ENCODE measurements around the gene AFG1L.

The AFG1L gene

DNA sequence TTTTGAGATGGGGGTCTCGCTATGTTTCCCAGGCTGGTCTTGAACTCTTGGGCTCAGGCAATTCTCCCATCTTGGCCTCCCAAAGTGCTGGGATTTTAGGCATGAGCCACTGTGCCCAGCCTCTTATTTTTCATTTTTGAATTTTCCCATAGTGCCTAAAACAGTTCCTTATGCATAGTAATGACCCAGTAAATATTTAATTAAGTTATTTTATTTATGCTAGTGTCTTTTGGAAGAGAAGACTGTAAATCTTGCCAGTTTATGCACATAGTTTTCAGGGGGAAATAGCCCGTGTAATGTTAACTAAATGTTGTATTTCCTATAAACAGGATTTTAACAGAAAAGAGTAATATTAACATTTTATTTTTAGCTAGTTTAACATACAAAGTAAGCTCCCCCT lies 60.3 kb downstream of the AFG1L start:
- Histone ChIP-seq H3K4me1 (ENCODE audit: insufficient read depth, low read length, severe bottlenecking) (no peaks in the 10 kb centered on the region), H3K9ac (ENCODE audit: low read length) (no peak overlapping the region), H3K4me3 (ENCODE audit: low read depth, low read length, poor library complexity, severe bottlenecking) (no peak overlapping the region), H3K9me3 (ENCODE audit: low read length) (no peaks in the 10 kb centered on the region), H3K4me2 (ENCODE audit: low read length) (no peak overlapping the region), H3K27ac (ENCODE audit: low read depth, low read length, poor library complexity, severe bottlenecking) (no peak overlapping the region), H3F3A (ENCODE audit: insufficient read depth, low read length) (no peaks in the 10 kb centered on the region), H2AFZ (ENCODE audit: low read length) (no peak overlapping the region), H3K9me2 (ENCODE audit: low read depth, low read length) (no peaks in the 10 kb centered on the region), H3K79me2 (ENCODE audit: insufficient read depth, low read length) (no peaks in the 10 kb centered on the region), H4K20me1 (ENCODE audit: insufficient read depth, low read length) (no peaks in the 10 kb centered on the region), H3K36me3 (ENCODE audit: insufficient read depth, low read length) (no peaks in the 10 kb centered on the region), H3K27me3 (ENCODE audit: insufficient read depth, low read length) (no peaks in the 10 kb centered on the region)
- TF ChIP-seq EZH2 (IDR thresholded peaks at IDR 0.05; ENCODE audit: borderline replicate concordance, low read length), result no peak
- TF ChIP-seq, protein P1, sequence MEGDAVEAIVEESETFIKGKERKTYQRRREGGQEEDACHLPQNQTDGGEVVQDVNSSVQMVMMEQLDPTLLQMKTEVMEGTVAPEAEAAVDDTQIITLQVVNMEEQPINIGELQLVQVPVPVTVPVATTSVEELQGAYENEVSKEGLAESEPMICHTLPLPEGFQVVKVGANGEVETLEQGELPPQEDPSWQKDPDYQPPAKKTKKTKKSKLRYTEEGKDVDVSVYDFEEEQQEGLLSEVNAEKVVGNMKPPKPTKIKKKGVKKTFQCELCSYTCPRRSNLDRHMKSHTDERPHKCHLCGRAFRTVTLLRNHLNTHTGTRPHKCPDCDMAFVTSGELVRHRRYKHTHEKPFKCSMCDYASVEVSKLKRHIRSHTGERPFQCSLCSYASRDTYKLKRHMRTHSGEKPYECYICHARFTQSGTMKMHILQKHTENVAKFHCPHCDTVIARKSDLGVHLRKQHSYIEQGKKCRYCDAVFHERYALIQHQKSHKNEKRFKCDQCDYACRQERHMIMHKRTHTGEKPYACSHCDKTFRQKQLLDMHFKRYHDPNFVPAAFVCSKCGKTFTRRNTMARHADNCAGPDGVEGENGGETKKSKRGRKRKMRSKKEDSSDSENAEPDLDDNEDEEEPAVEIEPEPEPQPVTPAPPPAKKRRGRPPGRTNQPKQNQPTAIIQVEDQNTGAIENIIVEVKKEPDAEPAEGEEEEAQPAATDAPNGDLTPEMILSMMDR (IDR thresholded peaks at IDR 0.05; ENCODE audit: low read length), result no peak

DNA sequence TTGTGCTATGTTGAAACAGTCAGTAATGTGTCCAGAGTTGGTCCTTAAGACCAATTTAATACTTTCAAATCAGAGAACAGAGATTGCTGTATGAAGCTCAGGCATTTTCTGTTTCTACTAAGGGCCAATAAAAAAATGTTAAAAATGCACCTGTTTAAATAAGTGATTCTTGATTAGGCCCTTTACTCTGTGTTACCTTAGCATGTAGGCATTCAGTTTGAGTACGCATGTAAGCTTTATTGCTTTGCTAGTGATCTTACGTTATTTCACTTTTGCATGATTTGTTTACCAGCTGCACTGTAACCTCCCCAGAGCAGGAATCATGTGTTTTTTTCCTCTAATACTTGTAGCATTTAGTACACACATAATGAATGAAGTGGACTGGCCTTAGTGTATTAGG lies 61.0 kb downstream of the AFG1L start:
- Histone ChIP-seq H3K9ac (ENCODE audit: low read length) (no peak overlapping the region), H3K27me3 (ENCODE audit: insufficient read depth, low read length) (no peaks in the 10 kb centered on the region), H3K27ac (ENCODE audit: low read depth, low read length, poor library complexity, severe bottlenecking) (no peak overlapping the region), H3K4me3 (ENCODE audit: low read depth, low read length, poor library complexity, severe bottlenecking) (no peak overlapping the region), H3K9me3 (ENCODE audit: low read length) (no peaks in the 10 kb centered on the region), H3K4me2 (ENCODE audit: low read length) (no peak overlapping the region), H3K79me2 (ENCODE audit: insufficient read depth, low read length) (no peaks in the 10 kb centered on the region), H3F3A (ENCODE audit: insufficient read depth, low read length) (no peaks in the 10 kb centered on the region), H2AFZ (ENCODE audit: low read length) (no peak overlapping the region), H3K9me2 (ENCODE audit: low read depth, low read length) (no peaks in the 10 kb centered on the region), H3K4me1 (ENCODE audit: insufficient read depth, low read length, severe bottlenecking) (no peaks in the 10 kb centered on the region), H4K20me1 (ENCODE audit: insufficient read depth, low read length) (no peaks in the 10 kb centered on the region), H3K36me3 (ENCODE audit: insufficient read depth, low read length) (no peaks in the 10 kb centered on the region)
- TF ChIP-seq EZH2 (IDR thresholded peaks at IDR 0.05; ENCODE audit: borderline replicate concordance, low read length), result no peak
- TF ChIP-seq, protein P1 (IDR thresholded peaks at IDR 0.05; ENCODE audit: low read length), result no peak

DNA sequence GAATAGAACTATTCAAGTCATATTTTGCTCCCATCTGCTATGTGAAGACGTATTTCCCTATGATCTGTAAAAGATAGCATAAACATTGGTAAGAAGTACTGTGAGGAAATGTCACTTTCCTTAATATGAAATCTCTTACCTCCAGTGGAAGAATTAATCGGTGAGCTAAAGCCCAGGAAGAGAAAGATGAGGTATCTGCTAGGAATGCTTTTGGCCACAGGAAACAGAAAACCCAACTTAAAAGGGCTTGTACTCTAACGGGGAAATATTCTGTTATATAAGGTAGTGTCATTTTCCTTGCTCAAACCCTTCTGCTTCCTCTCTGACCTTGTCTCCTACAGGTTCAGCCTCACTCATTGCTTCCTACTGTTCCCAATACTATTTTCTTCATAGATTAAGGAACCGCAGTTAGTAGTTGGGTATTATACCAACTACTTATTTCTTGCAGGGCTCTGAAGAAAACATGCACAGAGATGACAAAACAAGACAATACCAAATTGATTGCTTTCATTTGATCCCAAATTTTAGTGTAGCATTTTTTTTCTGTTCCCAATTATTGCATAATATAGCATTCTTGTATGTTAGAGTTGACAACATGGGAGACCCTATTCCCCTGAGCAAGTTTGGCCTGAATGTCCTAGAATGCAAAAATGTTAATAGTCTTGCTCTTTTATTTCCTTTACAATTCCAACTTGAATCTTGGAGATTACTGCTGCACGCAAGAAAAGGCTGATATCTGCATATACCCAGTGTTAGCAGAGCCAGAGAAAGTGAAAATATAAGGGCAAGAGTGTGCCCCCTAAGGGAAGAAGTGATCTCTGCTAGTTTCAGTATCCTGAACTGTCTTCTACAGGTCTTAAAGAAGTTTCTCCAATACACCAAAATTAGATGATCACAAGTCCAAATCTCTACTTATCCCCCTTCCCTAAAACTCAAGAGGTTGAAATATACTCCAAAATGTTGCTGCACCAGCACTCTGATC lies 65.3 kb downstream of the AFG1L start:
- Histone ChIP-seq H3K4me2 (ENCODE audit: low read length) (no peak overlapping the region), H3K27me3 (ENCODE audit: insufficient read depth, low read length) (no peaks in the 10 kb centered on the region), H2AFZ (ENCODE audit: low read length) (no peak overlapping the region), H3K36me3 (ENCODE audit: insufficient read depth, low read length) (no peaks in the 10 kb centered on the region), H3K9ac (ENCODE audit: low read length) (no peak overlapping the region), H3F3A (ENCODE audit: insufficient read depth, low read length) (no peaks in the 10 kb centered on the region), H3K9me3 (ENCODE audit: low read length) (no peaks in the 10 kb centered on the region), H3K79me2 (ENCODE audit: insufficient read depth, low read length) (no peaks in the 10 kb centered on the region), H3K27ac (ENCODE audit: low read depth, low read length, poor library complexity, severe bottlenecking) (no peak overlapping the region), H3K4me1 (ENCODE audit: insufficient read depth, low read length, severe bottlenecking) (no peaks in the 10 kb centered on the region), H3K4me3 (ENCODE audit: low read depth, low read length, poor library complexity, severe bottlenecking) (no peak overlapping the region), H3K9me2 (ENCODE audit: low read depth, low read length) (no peaks in the 10 kb centered on the region), H4K20me1 (ENCODE audit: insufficient read depth, low read length) (no peaks in the 10 kb centered on the region)
- no peak for TF ChIP-seq EZH2 (IDR thresholded peaks at IDR 0.05; ENCODE audit: borderline replicate concordance, low read length)
- TF ChIP-seq, protein P1 (IDR thresholded peaks at IDR 0.05; ENCODE audit: low read length), result peak; percentile 52; the same call in 1 of the 2 replicates

All from OCI-LY1 (cell line).